Measurements from ENCODE around the gene PARD3B. TPM values are rescaled to one million over a fixed set of nuclear protein-coding genes. Genes with fewer than 3 reads are reported as not detected.

The PARD3B gene
- total and polyA plus RNA-seq, 10 of the 15 experiments (the other 5 are each of a cell fraction or from before 2014, with no cell fraction given): 0.01 to 0.54 (median 0.07) TPM; not detected in 7

GRCh38 chr2:204551512-204551863 lies 6.2 kb downstream of the PARD3B start:
- Histone ChIP-seq H3K9me3 (replicated peaks; ENCODE audit: control insufficient read depth, insufficient read depth, low read length) (no peaks in the 10 kb centered on the region), H3K9ac (ENCODE audit: control insufficient read depth, insufficient read depth, low read length) (no peak overlapping the region), H3K4me2 (ENCODE audit: control insufficient read depth, insufficient read depth) (no peak overlapping the region), H3K4me3 (no peak overlapping the region), H3K79me2 (ENCODE audit: control insufficient read depth, insufficient read depth, low read length) (no peaks in the 10 kb centered on the region), H3K36me3 (ENCODE audit: control insufficient read depth in 2 of 2, insufficient read depth in 2 of 2, low read length in 1 of 2) (no peaks in the 10 kb centered on the region), H4K20me1 (ENCODE audit: control insufficient read depth, insufficient read depth) (no peaks in the 10 kb centered on the region), H3K27me3 (replicated peaks in 1 of 2; ENCODE audit: control insufficient read depth in 2 of 2, insufficient read depth in 2 of 2, low read length in 1 of 2) (no peaks in the 10 kb centered on the region; a peak in 1 of 4 replicates), H3K4me1 (ENCODE audit: control insufficient read depth, insufficient read depth, low read length) (no peaks in the 10 kb centered on the region), H3K27ac (ENCODE audit: control insufficient read depth, insufficient read depth) (no peak overlapping the region), H2AFZ (ENCODE audit: control insufficient read depth, low read depth, low read length) (no peak overlapping the region)
- WGBS (ENCODE audit: insufficient coverage, insufficient replicate concordance, low lambda C conversion rate, missing lambda C conversion rate): 7% methylated on average over 3 of the region's 3 CpGs
- no peak for FAIRE-seq
- POLR2A ChIA-PET: no interaction called here
- SMC1A ChIA-PET (ENCODE audit: uncharacterized antibody, unreplicated experiment): no interaction called here
- DNase-seq (ENCODE audit: low read depth, low spot score): no peak
- RAD21 ChIA-PET (ENCODE audit: unreplicated experiment): no interaction called here
- ATAC-seq: no peak
- BruUV-seq (replicated peaks): no TSS peak
- TF ChIP-seq RB1 (IDR thresholded peaks at IDR 0.05; ENCODE audit: borderline replicate concordance) (no peak), SMAD1 (IDR thresholded peaks at IDR 0.05; ENCODE audit: low read depth, partially characterized antibody) (no peak), ZBED1 (IDR thresholded peaks at IDR 0.05; ENCODE audit: borderline replicate concordance) (no peak), KLF5 (IDR thresholded peaks at IDR 0.05; ENCODE audit: partially characterized antibody) (no peak), CBX5 (IDR thresholded peaks at IDR 0.05; ENCODE audit: low read depth) (no peak), MTA2 (IDR thresholded peaks at IDR 0.05; ENCODE audit: low read depth) (no peak), ZNF687 (IDR thresholded peaks at IDR 0.05) (no peak), MEF2A (IDR thresholded peaks at IDR 0.05; ENCODE audit: insufficient read depth, low read depth, low read length) (no peak), SRF (IDR thresholded peaks at IDR 0.05; ENCODE audit: low read depth in 2 of 2, low read length in 2 of 2) (no peak), USF2 (IDR thresholded peaks at IDR 0.05; ENCODE audit: borderline replicate concordance, low read depth, low read length) (no peak), PBX3 (IDR thresholded peaks at IDR 0.05; ENCODE audit: insufficient replicate concordance, low read depth, low read length) (no peak)
- intact Hi-C loops (cut with micrococcal nuclease; ENCODE audit: unreplicated experiment): no loop called here
- in situ Hi-C loops (cut with MboI): no loop called here
- CTCF ChIA-PET: no interaction called here
